Mesothelial cell of epicardium (in vitro differentiated cells): Measurements from ENCODE around the gene ATRN. TPM values are rescaled to one million over a fixed set of nuclear protein-coding genes. Genes with fewer than 3 reads are reported as not detected.
"Not testable (repeated sequence)": the region's sequence is repeated elsewhere in the genome, so short reads cannot be mapped to it uniquely, and the experiment has no call there.

Experiments
- DNase-seq, 2 experiments: peaks; one replicate each; pipeline ENCODE4 v3.0.0; 2021; ENCODE audit warnings: low spot score in 2 of 2; ENCODE audit not compliant: unreplicated experiment in 2 of 2
- H3K27ac Mint-ChIP-seq: 2 replicates; pipeline ENCODE4 v1.8.0; 2021; ENCODE audit warnings: mixed read lengths
- H3K27me3 Mint-ChIP-seq: 2 replicates; pipeline ENCODE4 v1.8.0; 2021; ENCODE audit warnings: low read depth, mixed read lengths
- H3K36me3 Mint-ChIP-seq: 2 replicates; pipeline ENCODE4 v1.8.0; 2021; ENCODE audit warnings: mixed read lengths
- H3K4me1 Mint-ChIP-seq: 2 replicates; pipeline ENCODE4 v1.8.0; 2021; ENCODE audit warnings: mixed read lengths
- H3K4me3 Mint-ChIP-seq: 2 replicates; pipeline ENCODE4 v1.8.0; 2021; ENCODE audit warnings: mild to moderate bottlenecking, moderate library complexity, mixed read lengths
- H3K9me3 Mint-ChIP-seq: 2 replicates; pipeline ENCODE4 v1.8.0; 2021; ENCODE audit warnings: mixed read lengths
- CTCF ChIP-seq: fragments of 200-600 bp; sonication (generic); IDR thresholded peaks from one replicate; pipeline ENCODE4 v1.5.0; 2021; ENCODE audit warnings: antibody characterized with exemption; ENCODE audit not compliant: unreplicated experiment
- total RNA-seq: library from RNA; stranded (reverse); gene quantifications from 3 replicates; pipeline ENCODE4 v1.2.1, GENCODE V29; 2021

ATRN gene
- total RNA-seq, 1 donor from 2014 or later, result 47.5 TPM

- no peak for DNase-seq
- no peak overlapping the region for H3K27ac Mint-ChIP-seq
- H3K36me3 Mint-ChIP-seq, result peaks cover 48% of the 10 kb centered on the region
- H3K4me1 Mint-ChIP-seq, result no peaks in the 10 kb centered on the region
- TF ChIP-seq CTCF, result no peak
- peaks cover 67% of the 10 kb centered on the region for H3K9me3 Mint-ChIP-seq
- no peaks in the 10 kb centered on the region for H3K27me3 Mint-ChIP-seq
- H3K4me3 Mint-ChIP-seq, result no peak overlapping the region
Measured at GRCh38 chr20:3521852-3522740, 51.3 kb downstream of the ATRN start.

GRCh38 chr20:3524696-3525095 is 53.9 kb downstream of the ATRN start:
- not testable (repeated sequence) for H3K27me3 Mint-ChIP-seq, DNase-seq, H3K4me3 Mint-ChIP-seq, H3K27ac Mint-ChIP-seq, H3K4me1 Mint-ChIP-seq
- Mint-ChIP-seq H3K36me3 (peaks cover 44% of the 10 kb centered on the region), H3K9me3 (peaks cover 62% of the 10 kb centered on the region)

GRCh38 chr20:3532089-3532615 is 61.3 kb downstream of the ATRN start:
- H3K27me3 Mint-ChIP-seq, result no peaks in the 10 kb centered on the region
- DNase-seq, result no peak
- peaks cover 5% of the 10 kb centered on the region for H3K36me3 Mint-ChIP-seq
- no peak overlapping the region for H3K4me3 Mint-ChIP-seq
- peaks cover under 1% of the 10 kb centered on the region for H3K9me3 Mint-ChIP-seq
- no peaks in the 10 kb centered on the region for H3K4me1 Mint-ChIP-seq
- no peak for TF ChIP-seq CTCF
- H3K27ac Mint-ChIP-seq, result no peak overlapping the region

- H3K4me3 Mint-ChIP-seq, H3K4me1 Mint-ChIP-seq, H3K27me3 Mint-ChIP-seq, DNase-seq, H3K9me3 Mint-ChIP-seq, H3K27ac Mint-ChIP-seq: not testable (repeated sequence)
- H3K36me3 Mint-ChIP-seq, result peaks cover 12% of the 10 kb centered on the region
Measured at GRCh38 chr20:3537733-3538132, 66.9 kb downstream of the ATRN start.

- no peaks in the 10 kb centered on the region for H3K9me3 Mint-ChIP-seq
- peaks cover 20% of the 10 kb centered on the region for H3K36me3 Mint-ChIP-seq
- no peak for DNase-seq
- no peaks in the 10 kb centered on the region for H3K27me3 Mint-ChIP-seq
- no peak overlapping the region for H3K27ac Mint-ChIP-seq
- H3K4me3 Mint-ChIP-seq, result no peak overlapping the region
- TF ChIP-seq CTCF, result no peak
- no peaks in the 10 kb centered on the region for H3K4me1 Mint-ChIP-seq
Measured at GRCh38 chr20:3539311-3540107, 68.7 kb downstream of the ATRN start.

- H3K4me3 Mint-ChIP-seq, result no peak overlapping the region
- peaks cover 5% of the 10 kb centered on the region for H3K4me1 Mint-ChIP-seq
- H3K36me3 Mint-ChIP-seq, result peaks cover 21% of the 10 kb centered on the region
- no peaks in the 10 kb centered on the region for H3K9me3 Mint-ChIP-seq
- H3K27me3 Mint-ChIP-seq, result no peaks in the 10 kb centered on the region
- DNase-seq, result no peak
- no peak for TF ChIP-seq CTCF
- H3K27ac Mint-ChIP-seq, result no peak overlapping the region
Measured at GRCh38 chr20:3541887-3542721, 71.3 kb downstream of the ATRN start.
